Muscle of leg (tissue), 11 donors: ENCODE measurements around the gene PIP5K1B. TPM values are rescaled to one million over a fixed set of nuclear protein-coding genes. Genes with fewer than 3 reads are reported as not detected.

Source experiments
- DNase-seq: peaks from one replicate; pipeline ENCODE4 v3.0.0; 2013
- H3K27ac ChIP-seq: one replicate; pipeline ENCODE4 v1.5.1; 2013; ENCODE audit warnings: mild to moderate bottlenecking, low read length, control low read depth
- H3K27me3 ChIP-seq: one replicate; pipeline ENCODE4 v1.6.1; 2013; ENCODE audit warnings: low read length; ENCODE audit not compliant: control insufficient read depth, insufficient read depth
- H3K36me3 ChIP-seq: one replicate; pipeline ENCODE4 v1.6.1; 2013; ENCODE audit warnings: low read length; ENCODE audit not compliant: control insufficient read depth, insufficient read depth
- H3K4me1 ChIP-seq: one replicate; pipeline ENCODE4 v1.6.1; 2013; ENCODE audit warnings: low read length; ENCODE audit not compliant: control insufficient read depth, insufficient read depth
- H3K4me3 ChIP-seq: one replicate; pipeline ENCODE4 v1.5.1; 2013; ENCODE audit warnings: low read length, control low read depth
- H3K9me3 ChIP-seq: replicated peaks from 2 replicates; pipeline ENCODE4 v1.6.1; 2013; ENCODE audit warnings: low read depth, low read length; ENCODE audit not compliant: control insufficient read depth
- WGBS: methylation state at CpG from one replicate; pipeline ENCODE4 v1.1.5; 2013; ENCODE audit warnings: missing lambda C conversion rate; ENCODE audit not compliant: insufficient coverage; 5-methylcytosine and 5-hydroxymethylcytosine counted together
- polyA plus RNA-seq, 8 donors: library from polyadenylated mRNA; unstranded; fragments of 120-200 nt; gene quantifications; one replicate each; pipeline versions ENCODE4 v1.2.1 to v1.2.3, GENCODE V29; 2013; ENCODE audit warnings: inconsistent platforms in 1 of 8, low replicate concordance in 1 of 8; ENCODE audit not compliant: insufficient read length in 8 of 8, insufficient read depth in 1 of 8
- total RNA-seq: library from RNA; stranded (reverse); fragments of 120-200 nt; gene quantifications from one replicate; pipeline ENCODE4 v1.2.4, GENCODE V29; 2013

The PIP5K1B gene
- total and polyA plus RNA-seq, 9 donors: 0.91 to 3.1 (median 1.3) TPM

GRCh38 chr9:68861436-68861835 lies 156.4 kb downstream of the PIP5K1B start:
- WGBS: 49% methylated on average over 8 of the region's 9 CpGs
- DNase-seq: no peak
- Histone ChIP-seq H3K27me3 (no peaks in the 10 kb centered on the region), H3K4me3 (no peak overlapping the region), H3K36me3 (no peaks in the 10 kb centered on the region), H3K9me3 (no peaks in the 10 kb centered on the region), H3K4me1 (no peaks in the 10 kb centered on the region), H3K27ac (no peak overlapping the region)

- no peak overlapping the region for H3K4me3 ChIP-seq
- no peaks in the 10 kb centered on the region for H3K27me3 ChIP-seq
- H3K9me3 ChIP-seq: no peaks in the 10 kb centered on the region
- H3K36me3 ChIP-seq: no peaks in the 10 kb centered on the region
- WGBS: 86% methylated on average over 1 of the region's 6 CpGs
- no peak overlapping the region for H3K27ac ChIP-seq
- DNase-seq: no peak
- no peaks in the 10 kb centered on the region for H3K4me1 ChIP-seq
Observed at GRCh38 chr9:68867066-68867465, 162.0 kb downstream of the PIP5K1B start.

DNA sequence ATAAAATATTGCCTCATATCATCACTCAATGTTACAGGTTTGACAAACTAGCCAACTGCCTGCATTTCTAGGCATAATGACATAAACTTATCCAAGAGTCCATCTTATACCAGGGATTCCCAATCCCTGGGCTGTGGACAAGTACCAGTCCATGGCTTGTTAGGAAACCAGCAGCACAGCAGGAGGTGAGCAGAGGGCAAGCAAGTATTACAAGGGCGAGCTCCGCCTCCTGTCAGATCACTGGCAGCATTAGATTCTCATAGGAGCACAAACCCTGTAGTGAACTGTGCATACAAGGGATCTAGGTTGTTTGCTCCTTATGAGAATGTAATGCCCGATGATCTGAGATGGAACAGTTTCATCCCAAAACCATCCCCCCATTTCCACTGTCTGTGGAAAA lies 164.0 kb downstream of the PIP5K1B start:
- DNase-seq: no peak
- Histone ChIP-seq H3K9me3 (no peaks in the 10 kb centered on the region), H3K4me1 (no peaks in the 10 kb centered on the region), H3K4me3 (no peak overlapping the region), H3K36me3 (no peaks in the 10 kb centered on the region), H3K27me3 (no peaks in the 10 kb centered on the region), H3K27ac (no peak overlapping the region)
- WGBS: no CpG with 5 or more reads among the region's 3 CpGs

DNA sequence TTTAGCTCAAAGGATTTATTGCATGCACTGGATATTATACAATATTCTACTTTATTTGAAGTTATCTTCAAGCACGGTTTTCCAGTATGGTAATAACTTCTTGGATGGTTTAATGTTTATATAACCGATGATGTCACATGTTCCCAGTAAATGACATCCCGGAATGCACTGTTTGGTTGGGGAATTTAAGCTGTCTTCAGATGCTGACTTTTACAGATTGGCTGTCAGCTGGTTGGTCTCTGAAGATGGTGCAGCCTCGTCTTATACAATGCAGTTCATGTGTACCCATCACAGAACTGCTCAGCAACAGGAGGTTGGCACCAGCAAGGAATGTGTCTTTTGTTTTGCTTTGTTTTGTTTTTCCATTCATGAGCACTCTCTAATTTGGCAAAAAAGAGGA lies 165.0 kb downstream of the PIP5K1B start:
- no peak overlapping the region for H3K4me3 ChIP-seq
- H3K36me3 ChIP-seq: no peaks in the 10 kb centered on the region
- no peaks in the 10 kb centered on the region for H3K27me3 ChIP-seq
- no peaks in the 10 kb centered on the region for H3K4me1 ChIP-seq
- H3K27ac ChIP-seq: no peak overlapping the region
- no peak for DNase-seq
- 50% methylated on average over 1 of the region's 4 CpGs for WGBS
- H3K9me3 ChIP-seq: no peaks in the 10 kb centered on the region

GRCh38 chr9:68871236-68871635 lies 166.2 kb downstream of the PIP5K1B start:
- H3K4me1 ChIP-seq: no peaks in the 10 kb centered on the region
- DNase-seq: no peak
- no peak overlapping the region for H3K4me3 ChIP-seq
- no peaks in the 10 kb centered on the region for H3K9me3 ChIP-seq
- H3K27me3 ChIP-seq: no peaks in the 10 kb centered on the region
- H3K36me3 ChIP-seq: no peaks in the 10 kb centered on the region
- H3K27ac ChIP-seq: no peak overlapping the region
- 60% methylated on average over 1 of the region's 3 CpGs for WGBS

DNA sequence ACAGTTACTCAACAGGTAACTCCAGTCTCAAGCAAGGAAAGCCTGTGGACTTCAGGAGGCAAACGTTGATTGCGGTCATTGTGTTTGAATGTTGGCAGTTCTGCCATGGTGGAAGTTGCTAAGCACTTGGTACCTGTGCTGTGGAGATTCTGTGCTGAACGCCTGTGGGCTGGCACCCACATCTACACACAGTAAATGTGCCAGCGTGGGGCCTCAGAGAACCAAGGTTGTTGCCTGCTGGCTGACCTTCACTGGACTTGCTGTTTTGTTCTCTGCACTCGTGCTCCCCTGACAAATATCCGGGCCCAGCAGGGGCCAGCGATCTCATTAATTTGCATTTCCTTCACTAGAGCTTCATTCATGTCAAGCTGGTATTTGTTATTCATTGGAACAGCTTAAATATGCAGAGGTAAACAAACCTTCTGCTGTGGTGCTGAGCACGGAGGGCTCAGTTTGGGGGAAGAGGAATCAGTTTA lies 167.0 kb downstream of the PIP5K1B start:
- 58% methylated on average over 4 of the region's 8 CpGs for WGBS
- no peaks in the 10 kb centered on the region for H3K4me1 ChIP-seq
- H3K4me3 ChIP-seq: no peak overlapping the region
- H3K9me3 ChIP-seq: no peaks in the 10 kb centered on the region
- no peaks in the 10 kb centered on the region for H3K36me3 ChIP-seq
- DNase-seq: no peak
- no peak overlapping the region for H3K27ac ChIP-seq
- H3K27me3 ChIP-seq: no peaks in the 10 kb centered on the region

GRCh38 chr9:68873179-68873578 lies 168.1 kb downstream of the PIP5K1B start:
- no peaks in the 10 kb centered on the region for H3K4me1 ChIP-seq
- H3K27ac ChIP-seq: no peak overlapping the region

GRCh38 chr9:68876273-68876672 lies 171.2 kb downstream of the PIP5K1B start:
- Histone ChIP-seq H3K4me3 (no peak overlapping the region), H3K36me3 (no peaks in the 10 kb centered on the region), H3K27ac (no peak overlapping the region), H3K27me3 (no peaks in the 10 kb centered on the region), H3K4me1 (no peaks in the 10 kb centered on the region), H3K9me3 (no peaks in the 10 kb centered on the region)
- no peak for DNase-seq
- 74% methylated on average over 4 of the region's 5 CpGs for WGBS

More at GRCh38 chr9:68873179-68873578, 168.1 kb downstream of the PIP5K1B start:
- Histone ChIP-seq H3K9me3 (no peaks in the 10 kb centered on the region), H3K4me3 (no peak overlapping the region), H3K36me3 (no peaks in the 10 kb centered on the region), H3K27me3 (no peaks in the 10 kb centered on the region)
- WGBS: no CpG with 5 or more reads among the region's 6 CpGs
- DNase-seq: no peak

- H3K9me3 ChIP-seq: no peaks in the 10 kb centered on the region
- no peak overlapping the region for H3K27ac ChIP-seq
- H3K4me1 ChIP-seq: no peaks in the 10 kb centered on the region
- no peaks in the 10 kb centered on the region for H3K27me3 ChIP-seq
- WGBS: no CpG with 5 or more reads among the region's 3 CpGs
- no peak overlapping the region for H3K4me3 ChIP-seq
- no peak for DNase-seq
- H3K36me3 ChIP-seq: no peaks in the 10 kb centered on the region
Observed at GRCh38 chr9:68876681-68877080, 171.6 kb downstream of the PIP5K1B start.

GRCh38 chr9:68877219-68877618 lies 172.2 kb downstream of the PIP5K1B start:
- H3K9me3 ChIP-seq: no peaks in the 10 kb centered on the region
- no peak overlapping the region for H3K4me3 ChIP-seq
- no peak overlapping the region for H3K27ac ChIP-seq
- no peaks in the 10 kb centered on the region for H3K4me1 ChIP-seq
- no peaks in the 10 kb centered on the region for H3K27me3 ChIP-seq
- H3K36me3 ChIP-seq: no peaks in the 10 kb centered on the region
- DNase-seq: no peak

GRCh38 chr9:68878450-68878849 lies 173.4 kb downstream of the PIP5K1B start:
- H3K4me3 ChIP-seq: no peak overlapping the region
- DNase-seq: no peak

More at GRCh38 chr9:68878450-68878849, 173.4 kb downstream of the PIP5K1B start:
- Histone ChIP-seq H3K27ac (no peak overlapping the region), H3K9me3 (no peaks in the 10 kb centered on the region), H3K36me3 (no peaks in the 10 kb centered on the region), H3K4me1 (no peaks in the 10 kb centered on the region), H3K27me3 (no peaks in the 10 kb centered on the region)
